ENCODE results near the gene LMNA.
"Not testable (repeated sequence)": the region's sequence is repeated elsewhere in the genome, so short reads cannot be mapped to it uniquely, and the experiment has no call there.

Gene LMNA

GRCh38 chr1:156162430-156163037 is 48.0 kb downstream of the LMNA start:
- DNase-seq (ENCODE audit: low read depth in 3 of 3) = no peak

- DNase-seq (ENCODE audit: low read depth in 3 of 3) = no peak
Observed at GRCh38 chr1:156163712-156164111, 49.2 kb downstream of the LMNA start.

GRCh38 chr1:156164125-156164831 is 49.8 kb downstream of the LMNA start:
- DNase-seq (ENCODE audit: low read depth in 3 of 3) = no peak

GRCh38 chr1:156165083-156165482 is 50.6 kb downstream of the LMNA start:
- DNase-seq (ENCODE audit: low read depth in 3 of 3) = no peak

- DNase-seq (ENCODE audit: low read depth in 3 of 3) = no peak
Observed at GRCh38 chr1:156167536-156167935, 53.0 kb downstream of the LMNA start.

GRCh38 chr1:156172696-156173470 is 58.4 kb downstream of the LMNA start:
- DNase-seq (ENCODE audit: low read depth in 3 of 3) = no peak

- DNase-seq (ENCODE audit: low read depth in 3 of 3) = no peak
Observed at GRCh38 chr1:156176610-156177210, 62.2 kb downstream of the LMNA start.

GRCh38 chr1:156177919-156178654 is 63.6 kb downstream of the LMNA start:
- no peak for DNase-seq (ENCODE audit: low read depth in 3 of 3)

- no peak for DNase-seq (ENCODE audit: low read depth in 3 of 3)
Observed at GRCh38 chr1:156180471-156180870, 66.0 kb downstream of the LMNA start.

- DNase-seq (ENCODE audit: low read depth in 3 of 3) = not testable (repeated sequence)
Observed at GRCh38 chr1:156181391-156181924, 66.9 kb downstream of the LMNA start.

GRCh38 chr1:156182010-156182779 is 67.7 kb downstream of the LMNA start:
- DNase-seq (ENCODE audit: low read depth in 3 of 3) = not testable (repeated sequence)

GRCh38 chr1:156186347-156187177 is 72.1 kb downstream of the LMNA start:
- DNase-seq (ENCODE audit: low read depth in 3 of 3) = not testable (repeated sequence)
